H1 (cell line): ENCODE measurements around the gene PDZRN4. TPM values are rescaled to one million over a fixed set of nuclear protein-coding genes. Genes with fewer than 3 reads are reported as not detected.

ENCODE experiments used
- CHD1 ChIP-seq: IDR thresholded peaks from 2 replicates; pipeline ENCODE4 v1.6.1; 2012; ENCODE audit warnings: low read depth, low read length, improper control_type of control experiment
- CTCF ChIP-seq, 3 experiments: IDR thresholded peaks; 1 replicate in 2 of 3; 2 replicates in 1 of 3; pipeline versions ENCODE4 v1.5.1 to v1.6.1; 2011; ENCODE audit warnings: low read length in 3 of 3, mild to moderate bottlenecking in 3 of 3, inconsistent platforms in 2 of 3, low read depth in 1 of 3, moderate library complexity in 1 of 3; ENCODE audit not compliant: insufficient read depth in 1 of 3; ENCODE audit errors: control extremely low read depth in 1 of 3
- HDAC2 ChIP-seq, 2 experiments: fragments of 300-600 bp in 1 of 2; sonication (generic) in 1 of 2; IDR thresholded peaks; 2 replicates each; pipeline ENCODE4 v1.6.1; 2011 to 2012; ENCODE audit warnings: low read depth in 2 of 2, low read length in 2 of 2, mild to moderate bottlenecking in 2 of 2, moderate library complexity in 2 of 2, borderline replicate concordance in 1 of 2, inconsistent platforms in 1 of 2
- RFX5 ChIP-seq: IDR thresholded peaks from 2 replicates; pipeline ENCODE4 v1.6.1; 2011; ENCODE audit warnings: low read depth, low read length, improper control_type of control experiment, borderline replicate concordance
- SIX5 ChIP-seq: IDR thresholded peaks from 2 replicates; pipeline ENCODE4 v1.6.1; 2011; ENCODE audit warnings: mild to moderate bottlenecking, low read depth, low read length
- polyA plus RNA-seq, 7 experiments: library from polyadenylated mRNA; depleted of rRNA in 3 of 7; stranded (reverse) in 5 of 7; unstranded in 2 of 7; fragments of >200 nt in 5 of 7; fragments of 200-250 nt in 2 of 7; gene quantifications; 1 replicate in 5 of 7; 2 replicates in 1 of 7; 4 replicates in 1 of 7; pipeline versions ENCODE4 v1.2.1 to v1.2.3, GENCODE V29; 2011 to 2013; ENCODE audit warnings: missing spikeins in 2 of 7, mixed read lengths in 2 of 7
- total RNA-seq: library from RNA; stranded (reverse); fragmentation: NEBNext Ultra II Directional; extraction: Animal tissue kit (Norgen Biotek cat#: 25700); gene quantifications from 2 replicates; pipeline ENCODE4 v1.2.1, GENCODE V29; 2021

The PDZRN4 gene
- total and polyA plus RNA-seq, 2 of the 8 experiments (the other 6 are each of a cell fraction or from before 2014, with no cell fraction given) = not detected

DNA sequence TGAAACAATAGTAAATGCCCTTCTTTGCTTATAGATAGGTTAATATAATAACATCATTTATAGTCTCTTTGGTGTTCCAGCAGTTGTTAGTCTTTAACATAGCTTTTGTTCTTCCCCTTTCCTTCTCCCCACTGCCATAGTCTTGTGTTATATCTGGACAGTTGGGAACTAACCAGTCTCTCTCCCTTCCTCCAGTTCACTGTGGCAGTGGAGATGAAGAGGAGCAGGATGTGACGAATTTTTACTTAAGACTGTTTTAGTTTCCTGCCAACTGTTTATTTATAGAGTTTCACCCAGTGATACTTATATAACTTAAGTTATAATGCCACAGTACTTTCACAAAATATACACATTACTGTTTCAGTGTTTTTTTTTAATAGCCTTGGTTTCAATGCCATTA is 277.4 kb downstream of the PDZRN4 start (continued):
- TF ChIP-seq CHD1 (no peak), SIX5 (no peak), CTCF (IDR thresholded peaks at IDR 0.05; ENCODE audit: control extremely low read depth in 1 of 3, insufficient read depth in 1 of 3, low read depth in 1 of 3, low read length in 3 of 3) (no peak), HDAC2 (IDR thresholded peaks at IDR 0.05; ENCODE audit: borderline replicate concordance in 1 of 2, low read depth in 2 of 2, low read length in 2 of 2) (no peak), RFX5 (no peak)
